Spleen (tissue), 11 donors: Measurements from ENCODE around the gene CHSY3. TPM values are rescaled to one million over a fixed set of nuclear protein-coding genes. Genes with fewer than 3 reads are reported as not detected.

Source experiments
- DNase-seq: peaks from one replicate; pipeline ENCODE4 v3.0.0-alpha.2; 2020
- H3K27ac ChIP-seq, 8 donors: fragments of 200-600 bp; sonication (generic) in 7 of 8; 1 replicate in 4 of 8; 2 replicates in 4 of 8; pipeline versions ENCODE4 v1.5.0 to v1.8.0; 2016 to 2021; ENCODE audit warnings: inconsistent platforms in 4 of 8, mild to moderate bottlenecking in 4 of 8, moderate library complexity in 1 of 8
- H3K27me3 ChIP-seq, 7 donors: fragments of 200-600 bp; sonication (generic) in 6 of 7; replicated peaks in 1 of 7; 1 replicate in 4 of 7; 2 replicates in 3 of 7; pipeline versions ENCODE4 v1.5.0 to v1.8.0; 2016 to 2021; ENCODE audit warnings: inconsistent platforms in 3 of 7, mild to moderate bottlenecking in 1 of 7
- H3K36me3 ChIP-seq, 6 donors: fragments of 200-600 bp; sonication (generic) in 5 of 6; 1 replicate in 4 of 6; 2 replicates in 2 of 6; pipeline versions ENCODE4 v1.5.0 to v1.8.0; 2016 to 2021; ENCODE audit warnings: inconsistent platforms in 2 of 6
- H3K4me1 ChIP-seq, 6 donors: fragments of 200-600 bp; sonication (generic) in 5 of 6; 1 replicate in 3 of 6; 2 replicates in 3 of 6; pipeline versions ENCODE4 v1.5.0 to v1.8.0; 2016 to 2021; ENCODE audit warnings: inconsistent platforms in 3 of 6
- H3K4me3 ChIP-seq, 8 donors: fragments of 200-600 bp; sonication (generic) in 7 of 8; 1 replicate in 4 of 8; 2 replicates in 4 of 8; pipeline versions ENCODE4 v1.5.0 to v1.8.0; 2016 to 2021; ENCODE audit warnings: inconsistent platforms in 4 of 8, mild to moderate bottlenecking in 4 of 8, moderate library complexity in 2 of 8
- H3K9me3 ChIP-seq, 8 donors: fragments of 200-600 bp; sonication (generic) in 7 of 8; 1 replicate in 4 of 8; 2 replicates in 4 of 8; pipeline versions ENCODE4 v1.5.0 to v1.8.0; 2016 to 2021; ENCODE audit warnings: inconsistent platforms in 4 of 8
- POLR2A ChIP-seq, 3 donors: fragments of 450-650 bp; IDR thresholded peaks; one replicate each; pipeline ENCODE4 v1.5.1; 2017; ENCODE audit warnings: antibody characterized with exemption in 3 of 3, mild to moderate bottlenecking in 1 of 3
- POLR2AphosphoS5 ChIP-seq, 3 donors: sonication (generic); formaldehyde crosslinking; IDR thresholded peaks; one replicate each; pipeline ENCODE4 v1.5.1; 2017; ENCODE audit warnings: antibody characterized with exemption in 3 of 3
- WGBS, 5 donors: extraction: QIAGEN DNeasy Blood & Tissue Kit in 3 of 5; methylation state at CpG; one replicate each; pipeline versions ENCODE4 v1.1.5 to v1.1.7; 2013 to 2018; 5-methylcytosine and 5-hydroxymethylcytosine counted together
- intact Hi-C: fragments of 100-400 bp; cut with DNase I; formaldehyde crosslinking; loops from one replicate; pipeline ENCODE4 v1.15.0; 2023; ENCODE audit warnings: low total_unique reads
- polyA plus RNA-seq, 3 donors: library from polyadenylated mRNA; stranded (reverse); fragments of 200-250 nt; gene quantifications; one replicate each; pipeline ENCODE4 v1.2.1, GENCODE V29; 2013
- total RNA-seq, 7 donors: library from RNA; depleted of rRNA in 3 of 7; stranded (reverse); fragments of >200 nt in 3 of 7; fragmentation: NEBNext Ultra II Directional in 4 of 7; extraction: Animal tissue kit (Norgen Biotek cat#: 25700) in 4 of 7; gene quantifications; one replicate each; pipeline versions ENCODE4 v1.1.0 to v1.2.1, GENCODE V29; 2016 to 2021
- TF ChIP-seq, protein P1 (sequence below), 11 experiments: fragments of 200-600 bp in 7 of 11; fragments of 450-650 bp in 4 of 11; sonication (generic) in 4 of 11; IDR thresholded peaks in 8 of 11; conservative IDR thresholded peaks in 3 of 11; 1 replicate in 7 of 11; 2 replicates in 4 of 11; pipeline versions ENCODE4 v1.4.0 to v1.8.0; 2016 to 2021; ENCODE audit warnings: antibody characterized with exemption in 11 of 11, inconsistent platforms in 4 of 11, mild to moderate bottlenecking in 1 of 11
- donor health status: healthy with polysubstance abuse.
- donor health status: DM: no; HTN: no; CAD: no; lungs with moderate emphysema.
- donor health status: DM: no; HTN: no; CAD: no.
- donor health status: Bipolar disorder and iron deficiency.
- donor health status: healthy.
- donor health status: DM: no; HTN: no; CAD: no.
- donor health status: DM: yes; HTN: yes; CAD: no.

CHSY3 gene
- total and polyA plus RNA-seq, 10 donors = 0.07 to 3.0 (median 1.5) TPM

DNA sequence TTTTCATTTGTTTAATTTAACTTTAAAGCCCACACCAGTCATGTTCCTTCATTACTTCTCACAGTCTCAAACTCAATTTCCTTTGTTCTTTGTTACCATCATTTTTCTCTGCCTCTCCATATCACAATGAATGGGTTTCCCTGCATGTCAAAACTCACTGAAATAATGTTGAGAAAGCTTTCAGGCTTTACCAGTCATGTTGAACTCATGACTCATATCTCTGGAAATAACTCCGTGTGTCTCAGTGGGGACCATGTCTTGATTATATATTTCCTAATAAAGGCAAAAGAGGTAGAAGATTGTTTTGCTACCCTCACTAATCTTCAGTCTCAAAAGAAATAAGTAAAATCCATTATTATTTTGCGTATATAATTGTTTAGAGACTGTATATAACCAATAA lies 231.2 kb downstream of the CHSY3 start:
- H3K4me3 ChIP-seq = no peak overlapping the region
- no peaks in the 10 kb centered on the region for H3K36me3 ChIP-seq
- 74 to 87% (median 84%) methylated on average over 2 of the region's 2 CpGs for WGBS, 5 donors
- DNase-seq = no peak
- intact Hi-C loops = no loop called here
- no peak overlapping the region for H3K27ac ChIP-seq
- H3K27me3 ChIP-seq = no peaks in the 10 kb centered on the region
- H3K4me1 ChIP-seq = no peaks in the 10 kb centered on the region
- no peaks in the 10 kb centered on the region for H3K9me3 ChIP-seq
- TF ChIP-seq POLR2AphosphoS5 (IDR thresholded peaks at IDR 0.05) = no peak
- no peak for TF ChIP-seq POLR2A (IDR thresholded peaks at IDR 0.05)
- TF ChIP-seq, protein P1, sequence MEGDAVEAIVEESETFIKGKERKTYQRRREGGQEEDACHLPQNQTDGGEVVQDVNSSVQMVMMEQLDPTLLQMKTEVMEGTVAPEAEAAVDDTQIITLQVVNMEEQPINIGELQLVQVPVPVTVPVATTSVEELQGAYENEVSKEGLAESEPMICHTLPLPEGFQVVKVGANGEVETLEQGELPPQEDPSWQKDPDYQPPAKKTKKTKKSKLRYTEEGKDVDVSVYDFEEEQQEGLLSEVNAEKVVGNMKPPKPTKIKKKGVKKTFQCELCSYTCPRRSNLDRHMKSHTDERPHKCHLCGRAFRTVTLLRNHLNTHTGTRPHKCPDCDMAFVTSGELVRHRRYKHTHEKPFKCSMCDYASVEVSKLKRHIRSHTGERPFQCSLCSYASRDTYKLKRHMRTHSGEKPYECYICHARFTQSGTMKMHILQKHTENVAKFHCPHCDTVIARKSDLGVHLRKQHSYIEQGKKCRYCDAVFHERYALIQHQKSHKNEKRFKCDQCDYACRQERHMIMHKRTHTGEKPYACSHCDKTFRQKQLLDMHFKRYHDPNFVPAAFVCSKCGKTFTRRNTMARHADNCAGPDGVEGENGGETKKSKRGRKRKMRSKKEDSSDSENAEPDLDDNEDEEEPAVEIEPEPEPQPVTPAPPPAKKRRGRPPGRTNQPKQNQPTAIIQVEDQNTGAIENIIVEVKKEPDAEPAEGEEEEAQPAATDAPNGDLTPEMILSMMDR (IDR thresholded peaks at IDR 0.05 in 8 of 11, conservative IDR thresholded peaks at IDR 0.05 in 3 of 11) = no peak

DNA sequence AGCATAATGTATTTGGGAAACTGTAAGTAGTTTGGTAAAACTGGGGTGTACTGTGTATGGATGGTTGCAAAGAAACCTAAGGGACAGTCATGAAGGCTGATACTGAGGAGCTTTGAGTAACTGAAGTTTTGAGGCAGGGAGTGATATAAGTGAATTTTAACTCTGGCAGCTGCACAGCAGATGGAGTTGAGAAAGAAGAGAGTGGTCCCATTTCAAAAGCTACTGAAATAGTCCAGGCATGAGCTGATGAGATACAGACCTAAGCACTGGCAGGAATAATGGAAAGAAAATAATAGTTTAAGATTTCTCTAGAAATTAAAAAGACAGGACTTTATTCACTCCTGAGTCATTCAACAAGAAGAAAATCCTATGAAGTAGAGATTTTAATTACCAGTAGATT lies 232.0 kb downstream of the CHSY3 start:
- Histone ChIP-seq H3K36me3 (no peaks in the 10 kb centered on the region), H3K27ac (no peak overlapping the region)
- intact Hi-C loops = no loop called here

DNA sequence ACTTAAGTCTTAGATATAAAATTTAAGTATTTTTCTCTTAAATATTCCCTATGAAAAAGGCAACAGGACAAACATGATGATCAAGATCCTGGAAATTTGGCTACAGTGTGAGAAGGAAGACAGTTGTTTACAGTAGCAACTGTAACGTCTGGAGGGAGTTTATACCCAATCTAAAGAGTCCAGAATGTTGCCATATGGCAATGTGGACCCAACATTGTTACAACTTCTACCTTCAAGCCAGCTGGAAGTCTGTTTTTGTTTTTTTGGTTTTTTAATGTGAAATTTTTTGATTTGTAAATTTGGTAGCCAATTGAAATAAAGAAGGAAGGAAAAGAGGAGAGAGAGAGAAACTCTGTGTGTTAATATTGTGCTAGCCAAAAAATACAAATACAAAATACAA lies 233.4 kb downstream of the CHSY3 start:
- no peak for DNase-seq
- no peaks in the 10 kb centered on the region for H3K27me3 ChIP-seq
- TF ChIP-seq POLR2AphosphoS5 (IDR thresholded peaks at IDR 0.05) (no peak), POLR2A (IDR thresholded peaks at IDR 0.05) (no peak)
- TF ChIP-seq, protein P1 (IDR thresholded peaks at IDR 0.05 in 8 of 11, conservative IDR thresholded peaks at IDR 0.05 in 3 of 11) = no peak
- H3K27ac ChIP-seq = no peak overlapping the region
- no peaks in the 10 kb centered on the region for H3K36me3 ChIP-seq
- H3K4me3 ChIP-seq = no peak overlapping the region
- no peaks in the 10 kb centered on the region for H3K9me3 ChIP-seq
- no peaks in the 10 kb centered on the region for H3K4me1 ChIP-seq
- WGBS, 5 donors = 56 to 71% (median 61%) methylated on average over 1 of the region's 1 CpG
- intact Hi-C loops = no loop called here

More for the DNA sequence above, 232.0 kb downstream of the CHSY3 start:
- H3K27me3 ChIP-seq = no peaks in the 10 kb centered on the region
- no peak for DNase-seq
- no peaks in the 10 kb centered on the region for H3K4me1 ChIP-seq
- no peak for TF ChIP-seq POLR2AphosphoS5 (IDR thresholded peaks at IDR 0.05)
- TF ChIP-seq POLR2A (IDR thresholded peaks at IDR 0.05) = no peak
- TF ChIP-seq, protein P1 (IDR thresholded peaks at IDR 0.05 in 8 of 11, conservative IDR thresholded peaks at IDR 0.05 in 3 of 11) = no peak
- no peaks in the 10 kb centered on the region for H3K9me3 ChIP-seq
- H3K4me3 ChIP-seq = no peak overlapping the region

DNA sequence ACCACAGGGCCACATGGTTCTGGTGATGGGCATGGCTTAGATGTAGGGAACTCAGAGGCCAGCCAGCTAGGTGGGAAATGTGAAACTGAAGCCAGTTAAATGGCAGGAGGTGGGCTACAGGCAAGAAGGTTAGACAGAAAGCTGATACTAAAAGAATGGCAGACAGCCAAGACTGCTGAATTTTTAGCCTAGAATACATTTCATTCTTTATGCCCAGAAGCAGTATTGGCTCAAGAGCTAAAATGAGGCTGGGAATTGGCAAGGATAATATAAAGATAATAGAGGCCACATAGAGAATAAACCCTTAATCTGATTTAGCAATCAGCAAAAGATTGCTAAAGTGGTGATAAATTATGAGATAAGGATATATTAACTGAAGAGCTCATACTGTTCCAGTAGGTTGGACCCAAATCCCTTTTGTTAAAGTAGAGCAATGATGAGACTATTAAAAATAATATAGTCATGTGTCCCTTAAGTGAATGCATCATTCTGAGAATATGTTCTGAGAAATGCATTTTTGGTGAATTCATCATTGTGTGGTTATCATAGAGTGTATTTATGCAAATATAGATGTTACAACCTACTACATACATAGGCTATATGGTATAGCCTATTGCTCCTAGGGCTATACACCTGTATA lies 234.3 kb downstream of the CHSY3 start:
- TF ChIP-seq POLR2AphosphoS5 (IDR thresholded peaks at IDR 0.05) (no peak), POLR2A (IDR thresholded peaks at IDR 0.05) (no peak)
- TF ChIP-seq, protein P1 (IDR thresholded peaks at IDR 0.05 in 8 of 11, conservative IDR thresholded peaks at IDR 0.05 in 3 of 11) = no peak
- H3K36me3 ChIP-seq = no peaks in the 10 kb centered on the region
- no peaks in the 10 kb centered on the region for H3K27me3 ChIP-seq
- no peaks in the 10 kb centered on the region for H3K9me3 ChIP-seq
- intact Hi-C loops = no loop called here
- no peak overlapping the region for H3K27ac ChIP-seq
- no peak overlapping the region for H3K4me3 ChIP-seq
- H3K4me1 ChIP-seq = no peaks in the 10 kb centered on the region
- DNase-seq = no peak
